SH-SY5Y (cell line): ENCODE data around the gene E2F4.

Source experiments
- GATA2 ChIP-seq: IDR thresholded peaks from 2 replicates; pipeline ENCODE4 v1.6.1; 2011; ENCODE audit warnings: mild to moderate bottlenecking, low read depth, low read length
- GATA3 ChIP-seq: IDR thresholded peaks from 2 replicates; pipeline ENCODE4 v1.6.1; 2011; ENCODE audit warnings: low read depth, mild to moderate bottlenecking, low read length, moderate library complexity

GRCh38 chr16:67236563-67237395 lies 44.8 kb downstream of the E2F4 start:
- TF ChIP-seq GATA3 (no peak), GATA2 (no peak)
